ENCODE measurements around the gene MAD1L1.

Gene MAD1L1

GRCh38 chr7:2134740-2135139 is 98.0 kb downstream of the MAD1L1 start:
- TF ChIP-seq EZH2 (IDR thresholded peaks at IDR 0.05; ENCODE audit: borderline replicate concordance, low read depth, low read length, severe bottlenecking) (no peak), CTCF (IDR thresholded peaks at IDR 0.05; ENCODE audit: borderline replicate concordance, extremely low read depth, low read length, poor library complexity, severe bottlenecking) (no peak)
- H3K4me1 ChIP-seq (ENCODE audit: insufficient read depth, low read length): peaks cover 3% of the 10 kb centered on the region
- H3K27me3 ChIP-seq (ENCODE audit: insufficient read depth, low read length, poor library complexity): no peaks in the 10 kb centered on the region
- H3K9me3 ChIP-seq (ENCODE audit: insufficient read depth, low read length, severe bottlenecking): no peaks in the 10 kb centered on the region
- no peak for ATAC-seq (ENCODE audit: insufficient read depth, low read depth)
- no peak for DNase-seq
- no peak overlapping the region for H3K27ac ChIP-seq (ENCODE audit: low read length)
- peaks cover 62% of the 10 kb centered on the region for H3K36me3 ChIP-seq (ENCODE audit: insufficient read depth, low read length)
- no peak overlapping the region for H3K4me3 ChIP-seq (ENCODE audit: low read depth in 1 of 2, low read length in 2 of 2)
- 0 out of 2 replicates have a peak, but pooled peaks cover 12% of the 10 kb centered on the region for H4K20me1 ChIP-seq (ENCODE audit: insufficient read depth, low read length)
- no peak overlapping the region for H3K4me2 ChIP-seq (ENCODE audit: insufficient read depth, low read length)
- no peaks in the 10 kb centered on the region for H3K79me2 ChIP-seq (ENCODE audit: insufficient read depth, low read length)
- no peak overlapping the region for H2AFZ ChIP-seq (ENCODE audit: low read depth, low read length)
- H3K9ac ChIP-seq (ENCODE audit: low read depth, low read length): no peak overlapping the region

- Histone ChIP-seq H3K36me3 (ENCODE audit: insufficient read depth, low read length) (peaks cover 63% of the 10 kb centered on the region), H3K79me2 (ENCODE audit: insufficient read depth, low read length) (no peaks in the 10 kb centered on the region), H3K4me1 (ENCODE audit: insufficient read depth, low read length) (no peaks in the 10 kb centered on the region), H3K4me3 (ENCODE audit: low read depth in 1 of 2, low read length in 2 of 2) (no peak overlapping the region), H2AFZ (ENCODE audit: low read depth, low read length) (no peak overlapping the region), H3K4me2 (ENCODE audit: insufficient read depth, low read length) (no peak overlapping the region), H3K9ac (ENCODE audit: low read depth, low read length) (no peak overlapping the region), H3K9me3 (ENCODE audit: insufficient read depth, low read length, severe bottlenecking) (no peaks in the 10 kb centered on the region), H3K27me3 (ENCODE audit: insufficient read depth, low read length, poor library complexity) (no peaks in the 10 kb centered on the region), H3K27ac (ENCODE audit: low read length) (no peak overlapping the region), H4K20me1 (ENCODE audit: insufficient read depth, low read length) (0 out of 2 replicates have a peak, but pooled peaks cover 12% of the 10 kb centered on the region)
- TF ChIP-seq CTCF (IDR thresholded peaks at IDR 0.05; ENCODE audit: borderline replicate concordance, extremely low read depth, low read length, poor library complexity, severe bottlenecking) (no peak), EZH2 (IDR thresholded peaks at IDR 0.05; ENCODE audit: borderline replicate concordance, low read depth, low read length, severe bottlenecking) (no peak)
- no peak for ATAC-seq (ENCODE audit: insufficient read depth, low read depth)
- DNase-seq: no peak
Measured at GRCh38 chr7:2132243-2132642, 100.5 kb downstream of the MAD1L1 start.

- Histone ChIP-seq H4K20me1 (ENCODE audit: insufficient read depth, low read length) (0 out of 2 replicates have a peak, but pooled peaks cover 12% of the 10 kb centered on the region), H3K4me2 (ENCODE audit: insufficient read depth, low read length) (no peak overlapping the region), H2AFZ (ENCODE audit: low read depth, low read length) (no peak overlapping the region), H3K27me3 (ENCODE audit: insufficient read depth, low read length, poor library complexity) (no peaks in the 10 kb centered on the region), H3K79me2 (ENCODE audit: insufficient read depth, low read length) (no peaks in the 10 kb centered on the region), H3K4me3 (ENCODE audit: low read depth in 1 of 2, low read length in 2 of 2) (no peak overlapping the region), H3K9ac (ENCODE audit: low read depth, low read length) (no peak overlapping the region), H3K27ac (ENCODE audit: low read length) (no peak overlapping the region), H3K36me3 (ENCODE audit: insufficient read depth, low read length) (peaks cover 64% of the 10 kb centered on the region), H3K9me3 (ENCODE audit: insufficient read depth, low read length, severe bottlenecking) (no peaks in the 10 kb centered on the region), H3K4me1 (ENCODE audit: insufficient read depth, low read length) (no peaks in the 10 kb centered on the region)
- ATAC-seq (ENCODE audit: insufficient read depth, low read depth): no peak
- TF ChIP-seq EZH2 (IDR thresholded peaks at IDR 0.05; ENCODE audit: borderline replicate concordance, low read depth, low read length, severe bottlenecking): no peak
- TF ChIP-seq CTCF (IDR thresholded peaks at IDR 0.05; ENCODE audit: borderline replicate concordance, extremely low read depth, low read length, poor library complexity, severe bottlenecking): no peak
- no peak for DNase-seq
Measured at GRCh38 chr7:2131800-2132199, 100.9 kb downstream of the MAD1L1 start.

GRCh38 chr7:2131341-2131740 is 101.4 kb downstream of the MAD1L1 start:
- no peaks in the 10 kb centered on the region for H3K4me1 ChIP-seq (ENCODE audit: insufficient read depth, low read length)
- H3K9me3 ChIP-seq (ENCODE audit: insufficient read depth, low read length, severe bottlenecking): no peaks in the 10 kb centered on the region
- peaks cover 64% of the 10 kb centered on the region for H3K36me3 ChIP-seq (ENCODE audit: insufficient read depth, low read length)
- H3K4me2 ChIP-seq (ENCODE audit: insufficient read depth, low read length): no peak overlapping the region
- DNase-seq: no peak
- H3K4me3 ChIP-seq (ENCODE audit: low read depth in 1 of 2, low read length in 2 of 2): no peak overlapping the region
- H3K79me2 ChIP-seq (ENCODE audit: insufficient read depth, low read length): no peaks in the 10 kb centered on the region
- TF ChIP-seq EZH2 (IDR thresholded peaks at IDR 0.05; ENCODE audit: borderline replicate concordance, low read depth, low read length, severe bottlenecking) (no peak), CTCF (IDR thresholded peaks at IDR 0.05; ENCODE audit: borderline replicate concordance, extremely low read depth, low read length, poor library complexity, severe bottlenecking) (no peak)
- no peak overlapping the region for H2AFZ ChIP-seq (ENCODE audit: low read depth, low read length)
- ATAC-seq (ENCODE audit: insufficient read depth, low read depth): no peak
- H3K27ac ChIP-seq (ENCODE audit: low read length): no peak overlapping the region
- no peaks in the 10 kb centered on the region for H3K27me3 ChIP-seq (ENCODE audit: insufficient read depth, low read length, poor library complexity)
- no peak overlapping the region for H3K9ac ChIP-seq (ENCODE audit: low read depth, low read length)
- 0 out of 2 replicates have a peak, but pooled peaks cover 12% of the 10 kb centered on the region for H4K20me1 ChIP-seq (ENCODE audit: insufficient read depth, low read length)

Measured in DND-41 (cell line).